SK-N-SH (cell line): ENCODE measurements around the gene RFX5. TPM values are rescaled to one million over a fixed set of nuclear protein-coding genes. Genes with fewer than 3 reads are reported as not detected.

Source experiments
- CTCF ChIA-PET: fragments of 300-600, 350-600 bp; formaldehyde crosslinking; extraction: SDS; loops from one replicate; lab custom pipeline; 2021; lab: Yijun Ruan, JAX
- POLR2A ChIA-PET: fragments of 350-600 bp; sonication (Branson Sonifier 250); formaldehyde crosslinking; extraction: SDS; loops from one replicate; lab custom pipeline; 2020; ENCODE audit warnings: antibody characterized with exemption, inconsistent platforms; lab: Yijun Ruan, JAX
- DNase-seq: peaks from one replicate; pipeline ENCODE4 v3.0.0; 2012
- H2AFZ ChIP-seq: fragments of 200-600 bp; sonication (generic); 2 replicates; pipeline ENCODE4 v1.8.1; 2016; ENCODE audit warnings: antibody characterized with exemption, mild to moderate bottlenecking, low read depth
- H3F3A ChIP-seq: fragments of 200-600 bp; sonication (generic); replicated peaks from 2 replicates; pipeline ENCODE3; 2016; ENCODE audit warnings: antibody characterized with exemption, mild to moderate bottlenecking; ENCODE audit not compliant: insufficient read depth
- H3K27ac ChIP-seq, 2 experiments: fragments of 200-500 bp in 1 of 2; fragments of 200-600 bp in 1 of 2; sonication (Bioruptor generic) in 1 of 2; sonication (generic), shearing (Covaris generic) in 1 of 2; 2 replicates each; pipeline versions ENCODE4 v1.5.1 to v1.6.1; 2014 to 2016; ENCODE audit warnings: low read depth in 2 of 2, inconsistent platforms in 1 of 2, low read length in 1 of 2, mild to moderate bottlenecking in 1 of 2, mixed read lengths in 1 of 2
- H3K27me3 ChIP-seq: fragments of 200-600 bp; sonication (generic), shearing (Covaris generic); 2 replicates; pipeline ENCODE4 v1.6.1; 2016; ENCODE audit warnings: mixed run types; ENCODE audit not compliant: insufficient read depth
- H3K36me3 ChIP-seq, 2 experiments: fragments of 200-500 bp in 1 of 2; fragments of 200-600 bp in 1 of 2; sonication (Bioruptor generic) in 1 of 2; sonication (generic) in 1 of 2; replicated peaks in 1 of 2; 2 replicates each; pipeline versions ENCODE3 to v1.5.1; 2014 to 2016; ENCODE audit warnings: low read length in 1 of 2, mild to moderate bottlenecking in 1 of 2; ENCODE audit not compliant: insufficient read depth in 2 of 2, control insufficient read depth in 1 of 2
- H3K4me1 ChIP-seq, 2 experiments: fragments of 200-500 bp in 1 of 2; fragments of 200-600 bp in 1 of 2; sonication (Bioruptor generic) in 1 of 2; sonication (generic), shearing (Covaris generic) in 1 of 2; 2 replicates each; pipeline versions ENCODE4 v1.5.1 to v1.6.1; 2014 to 2016; ENCODE audit warnings: low read depth in 1 of 2, low read length in 1 of 2, mixed run types in 1 of 2; ENCODE audit not compliant: insufficient read depth in 2 of 2, control insufficient read depth in 1 of 2
- H3K4me2 ChIP-seq: fragments of 200-600 bp; sonication (generic), shearing (Covaris generic); 2 replicates; pipeline ENCODE4 v1.6.1; 2017; ENCODE audit warnings: mixed run types
- H3K4me3 ChIP-seq, 2 experiments: fragments of 200-500 bp in 1 of 2; fragments of 200-600 bp in 1 of 2; sonication (Bioruptor generic) in 1 of 2; sonication (generic), shearing (Covaris generic) in 1 of 2; 2 replicates each; pipeline versions ENCODE4 v1.5.1 to v1.8.1; 2014 to 2016; ENCODE audit warnings: low read depth in 2 of 2, inconsistent platforms in 1 of 2, low read length in 1 of 2, mild to moderate bottlenecking in 1 of 2, mixed read lengths in 1 of 2, moderate library complexity in 1 of 2
- H3K79me2 ChIP-seq: fragments of 200-600 bp; sonication (generic); 2 replicates; pipeline ENCODE4 v1.8.1; 2017; ENCODE audit warnings: mild to moderate bottlenecking; ENCODE audit not compliant: insufficient read depth
- H3K9ac ChIP-seq: fragments of 200-600 bp; sonication (generic); 2 replicates; pipeline ENCODE4 v1.6.1; 2017; ENCODE audit warnings: mixed run types
- H3K9me2 ChIP-seq: fragments of 200-600 bp; sonication (generic); 2 replicates; pipeline ENCODE4 v1.6.1; 2017; ENCODE audit warnings: mixed run types
- H3K9me3 ChIP-seq: fragments of 200-600 bp; sonication (generic); 2 replicates; pipeline ENCODE4 v1.6.1; 2017; ENCODE audit warnings: mixed run types, mild to moderate bottlenecking, moderate library complexity
- H4K20me1 ChIP-seq: fragments of 200-600 bp; sonication (generic); 2 replicates; pipeline ENCODE4 v1.6.1; 2017; ENCODE audit warnings: mild to moderate bottlenecking, mixed run types; ENCODE audit not compliant: insufficient read depth
- CHD2 ChIP-seq: fragments of 150-350 bp; IDR thresholded peaks from 2 replicates; pipeline ENCODE4 v1.6.1; 2018; ENCODE audit warnings: low read length; ENCODE audit not compliant: partially characterized antibody
- EP300 ChIP-seq, 2 experiments: IDR thresholded peaks; 2 replicates each; pipeline versions ENCODE4 v1.4.0 to v1.6.1; 2012; ENCODE audit warnings: borderline replicate concordance in 1 of 2, low read depth in 1 of 2, low read length in 1 of 2
- EZH2phosphoT487 ChIP-seq: fragments of 200-600 bp; sonication (generic); IDR thresholded peaks from 2 replicates; pipeline ENCODE4 v1.6.1; 2017; ENCODE audit warnings: low read depth, mixed run types, mild to moderate bottlenecking, antibody characterized with exemption, moderate library complexity, borderline replicate concordance
- FOSL2 ChIP-seq: IDR thresholded peaks from 2 replicates; pipeline ENCODE4 v1.4.0; 2012; ENCODE audit warnings: low read depth, mild to moderate bottlenecking, moderate library complexity, borderline replicate concordance
- GATA2 ChIP-seq: sonication (generic); formaldehyde crosslinking; IDR thresholded peaks from 2 replicates; pipeline ENCODE4 v1.5.0; 2020; ENCODE audit warnings: mild to moderate bottlenecking, missing genetic modification reagents
- JUND ChIP-seq: IDR thresholded peaks from 2 replicates; pipeline ENCODE4 v1.4.0; 2012
- MEF2A ChIP-seq: IDR thresholded peaks from 2 replicates; pipeline ENCODE4 v1.4.0; 2012; ENCODE audit warnings: low read depth, borderline replicate concordance
- MXI1 ChIP-seq: IDR thresholded peaks from 2 replicates; pipeline ENCODE4 v1.6.1; 2012; ENCODE audit warnings: mild to moderate bottlenecking, low read depth, low read length, improper control_type of control experiment
- NRF1 ChIP-seq: IDR thresholded peaks from 2 replicates; pipeline ENCODE4 v1.6.1; 2012; ENCODE audit warnings: low read depth, mild to moderate bottlenecking, low read length
- POLR2AphosphoS5 ChIP-seq: IDR thresholded peaks from 2 replicates; pipeline ENCODE4 v1.6.1; 2012; ENCODE audit warnings: low read depth, low read length
- REST ChIP-seq: IDR thresholded peaks from 2 replicates; pipeline ENCODE4 v1.6.1; 2012; ENCODE audit warnings: mild to moderate bottlenecking, low read depth, low read length, moderate library complexity
- TAF1 ChIP-seq: IDR thresholded peaks from 2 replicates; pipeline ENCODE4 v1.6.1; 2012; ENCODE audit warnings: low read depth, mild to moderate bottlenecking, low read length, moderate library complexity, borderline replicate concordance
- WGBS: methylation state at CpG from one replicate; pipeline ENCODE4 v1.1.6; 2017; ENCODE audit warnings: low lambda C conversion rate; 5-methylcytosine and 5-hydroxymethylcytosine counted together
- polyA plus RNA-seq, 3 experiments: library from polyadenylated mRNA; depleted of rRNA; stranded (reverse); fragments of >200 nt; gene quantifications; 2 replicates each; pipeline ENCODE4 v1.2.3, GENCODE V29; 2012
- TF ChIP-seq, protein P1 (sequence below): IDR thresholded peaks from 2 replicates; pipeline ENCODE4 v1.4.0; 2012; ENCODE audit warnings: low read depth

Gene RFX5
- polyA plus RNA-seq, 1 of the 3 experiments (the other 2 are of a cell fraction), result 29.1 TPM

- Histone ChIP-seq H3K9me3 (no peaks in the 10 kb centered on the region), H3K9me2 (no peaks in the 10 kb centered on the region), H4K20me1 (no peaks in the 10 kb centered on the region), H3K27ac (no peak overlapping the region), H3K36me3 (no peaks in the 10 kb centered on the region), H3K9ac (no peak overlapping the region), H3K79me2 (no peaks in the 10 kb centered on the region), H3K4me1 (peaks cover 0 to 15% of the 10 kb centered on the region in 2 experiments; a peak in 1 of 4 replicates), H3F3A (no peaks in the 10 kb centered on the region), H3K27me3 (no peaks in the 10 kb centered on the region), H3K4me3 (no peak overlapping the region)
- CTCF ChIA-PET, result interaction anchor here (1.2 to 2.5 kb wide), 3 partner anchors 19 to 68 kb away, joined by 4 to 10 read pairs (median 5); no protein-coding TSS in a partner anchor
- DNase-seq, result no peak
- TF ChIP-seq POLR2AphosphoS5, result no peak
- no peak for TF ChIP-seq REST
- no peak for TF ChIP-seq TAF1
- TF ChIP-seq NRF1, result no peak
- TF ChIP-seq FOSL2, result no peak
- TF ChIP-seq GATA2 (CRISPR knock-in tag), result no peak
- TF ChIP-seq, protein P1, sequence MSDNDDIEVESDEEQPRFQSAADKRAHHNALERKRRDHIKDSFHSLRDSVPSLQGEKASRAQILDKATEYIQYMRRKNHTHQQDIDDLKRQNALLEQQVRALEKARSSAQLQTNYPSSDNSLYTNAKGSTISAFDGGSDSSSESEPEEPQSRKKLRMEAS, result no peak
- no peak for TF ChIP-seq MXI1
- TF ChIP-seq CHD2, result no peak
- TF ChIP-seq JUND, result no peak
- no peak for TF ChIP-seq EP300 (IDR thresholded peaks at IDR 0.05; ENCODE audit: borderline replicate concordance in 1 of 2, low read depth in 1 of 2, low read length in 1 of 2)
- TF ChIP-seq MEF2A, result no peak
- TF ChIP-seq EZH2phosphoT487, result no peak
- TF ChIP-seq, all 33 proteins: peak for 0
- 77% methylated on average over 10 of the region's 20 CpGs for WGBS
- POLR2A ChIA-PET, result no interaction called here
- Histone ChIP-seq H3K4me2 (no peak overlapping the region), H2AFZ (no peak overlapping the region)
Measured at GRCh38 chr1:151368393-151369301, 21.6 kb upstream of the RFX5 start.
